DMS53 treated with DMSO at 0.1 percent for 48 hours (cell line): ENCODE results near the gene TADA2A.

Source experiments
- DNase-seq: peaks from one replicate; lab custom pipeline; 2025; ENCODE audit not compliant: unreplicated experiment; lab: John Stamatoyannopoulos, UW

The TADA2A gene

DNA sequence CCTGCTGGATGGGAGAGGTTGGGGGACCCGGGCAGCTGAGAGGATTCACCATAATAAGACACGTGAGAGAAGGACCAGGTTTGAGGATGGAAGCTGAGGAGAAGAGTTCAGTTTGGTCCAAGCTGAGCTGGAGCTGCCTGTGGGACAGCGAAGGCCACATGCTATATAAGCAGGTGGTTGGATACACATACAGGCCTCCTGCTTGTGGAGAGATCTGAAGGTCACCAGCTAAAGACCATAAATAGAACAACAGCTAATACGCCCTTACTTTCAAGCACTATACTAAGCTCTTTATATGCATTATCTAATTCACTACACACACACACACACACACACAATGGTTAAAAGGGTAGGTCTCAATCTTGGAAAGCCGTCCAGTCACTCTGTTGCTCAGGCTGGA lies 115.1 kb downstream of the TADA2A start:
- DNase-seq, result no peak

DNA sequence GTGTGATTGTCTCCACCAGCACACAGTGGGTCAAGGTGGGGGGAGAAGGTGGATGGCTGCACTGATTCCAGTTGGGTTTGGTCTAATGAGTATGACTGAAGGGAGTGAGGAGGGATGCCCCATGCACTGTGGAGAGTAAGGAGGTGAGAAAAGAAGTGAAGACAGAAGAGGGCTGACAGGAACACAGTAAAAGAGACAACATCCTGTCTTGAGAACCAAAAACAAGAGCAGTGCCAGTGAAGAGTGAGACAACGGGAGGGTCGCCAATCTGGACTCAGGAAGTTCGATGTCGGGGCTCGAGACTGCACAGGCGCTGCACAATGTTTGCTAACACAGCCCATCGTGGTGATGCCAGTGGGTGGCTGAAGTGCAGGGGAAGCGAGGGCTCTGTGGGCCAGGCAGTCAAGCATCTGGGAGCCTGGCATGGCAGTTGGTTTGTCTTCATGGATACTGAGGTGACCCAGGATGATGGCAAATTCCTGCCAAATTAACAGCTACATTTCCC lies 117.1 kb downstream of the TADA2A start:
- no peak for DNase-seq

DNA sequence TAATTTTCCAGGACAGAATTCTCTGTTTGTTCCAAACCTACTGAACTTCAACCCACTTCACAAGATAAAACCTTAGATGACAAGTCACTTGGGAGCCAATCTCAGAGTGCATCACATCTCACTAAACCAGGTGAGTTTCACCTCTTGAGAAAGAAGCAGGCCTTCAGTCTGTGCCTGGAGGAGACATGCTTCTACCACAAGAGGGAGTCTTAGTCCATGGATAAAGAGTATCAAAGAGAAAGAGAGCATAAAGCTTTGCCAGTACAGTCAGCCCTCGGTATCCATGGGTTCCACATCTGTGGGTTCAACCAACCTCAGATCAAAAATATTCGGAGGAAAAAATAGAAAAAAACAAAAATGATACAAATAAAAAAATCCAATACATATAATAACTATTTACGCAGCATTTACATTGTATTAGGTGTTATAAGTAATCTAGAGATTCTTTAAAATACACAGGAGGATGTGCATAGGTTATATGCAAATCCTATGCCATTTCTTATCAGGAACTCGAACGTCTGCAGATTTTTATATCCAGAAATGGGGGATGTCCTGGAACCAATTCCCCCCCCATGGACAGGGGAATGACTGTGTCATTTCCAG lies 120.7 kb downstream of the TADA2A start:
- DNase-seq, result peak; percentile 30
